ENCODE measurements around the gene SLC16A7. TPM values are rescaled to one million over a fixed set of nuclear protein-coding genes. Genes with fewer than 3 reads are reported as not detected.

The SLC16A7 gene
- total and polyA plus RNA-seq, 9 of the 15 experiments (the other 6 are each of a cell fraction or from before 2014, with no cell fraction given): 0.18 TPM; not detected in 8

GRCh38 chr12:59808317-59808910 lies 212.6 kb downstream of the SLC16A7 start:
- Histone ChIP-seq H3K79me2 (ENCODE audit: control insufficient read depth, insufficient read depth, low read length) (no peaks in the 10 kb centered on the region), H4K20me1 (replicated peaks; ENCODE audit: control insufficient read depth, insufficient read depth, low read length) (no peaks in the 10 kb centered on the region), H3K4me2 (ENCODE audit: insufficient read depth, low read length) (no peak overlapping the region), H3K4me3 (no peak overlapping the region), H3K9me3 (replicated peaks; ENCODE audit: control insufficient read depth, insufficient read depth, low read depth, low read length) (no peaks in the 10 kb centered on the region), H2AFZ (ENCODE audit: low read depth, low read length) (no peak overlapping the region), H3K4me1 (replicated peaks in 1 of 2; ENCODE audit: control insufficient read depth in 2 of 2, insufficient read depth in 2 of 2, low read length in 2 of 2) (no peaks in the 10 kb centered on the region), H3K36me3 (ENCODE audit: control insufficient read depth, insufficient read depth, low read length) (no peaks in the 10 kb centered on the region), H3K9me1 (ENCODE audit: control insufficient read depth, insufficient read depth, low read length) (no peaks in the 10 kb centered on the region), H3K27me3 (ENCODE audit: control insufficient read depth in 2 of 2, insufficient read depth in 2 of 2, low read length in 2 of 2) (no peaks in the 10 kb centered on the region), H3K9ac (ENCODE audit: insufficient read depth in 1 of 2, low read depth in 2 of 2, low read length in 2 of 2) (no peak overlapping the region), H3K27ac (ENCODE audit: extremely low read depth, low read depth, low read length) (no peak overlapping the region)
- ChIA-PET CTCF (ENCODE audit: low intra/inter-chr PET ratio) (no interaction called here), POLR2A (interaction anchor here (0.7 kb wide), 1 partner anchor 253 kb away, joined by 3 read pairs; no protein-coding TSS in a partner anchor)
- DNase-seq (ENCODE audit: extremely low read depth in 1 of 4, low spot score in 3 of 4): peak in 3 of 4 experiments; percentile 10 to 22 (median 22)
- ATAC-seq: no peak
- intact Hi-C loops (cut with micrococcal nuclease) (no loop called here), in situ Hi-C loops (cut with MboI) (no loop called here)
- no TSS peak for BruUV-seq (replicated peaks)
- WGBS (ENCODE audit: insufficient coverage, low coverage, missing lambda C conversion rate): 15% methylated on average over 3 of the region's 3 CpGs
- no peak for FAIRE-seq
- TF ChIP-seq SREBF1 (IDR thresholded peaks at IDR 0.05; ENCODE audit: borderline replicate concordance, low read depth, low read length): no peak
- TF ChIP-seq BCL6 (CRISPR knock-in tag; IDR thresholded peaks at IDR 0.05): no peak
- TF ChIP-seq, protein P1, sequence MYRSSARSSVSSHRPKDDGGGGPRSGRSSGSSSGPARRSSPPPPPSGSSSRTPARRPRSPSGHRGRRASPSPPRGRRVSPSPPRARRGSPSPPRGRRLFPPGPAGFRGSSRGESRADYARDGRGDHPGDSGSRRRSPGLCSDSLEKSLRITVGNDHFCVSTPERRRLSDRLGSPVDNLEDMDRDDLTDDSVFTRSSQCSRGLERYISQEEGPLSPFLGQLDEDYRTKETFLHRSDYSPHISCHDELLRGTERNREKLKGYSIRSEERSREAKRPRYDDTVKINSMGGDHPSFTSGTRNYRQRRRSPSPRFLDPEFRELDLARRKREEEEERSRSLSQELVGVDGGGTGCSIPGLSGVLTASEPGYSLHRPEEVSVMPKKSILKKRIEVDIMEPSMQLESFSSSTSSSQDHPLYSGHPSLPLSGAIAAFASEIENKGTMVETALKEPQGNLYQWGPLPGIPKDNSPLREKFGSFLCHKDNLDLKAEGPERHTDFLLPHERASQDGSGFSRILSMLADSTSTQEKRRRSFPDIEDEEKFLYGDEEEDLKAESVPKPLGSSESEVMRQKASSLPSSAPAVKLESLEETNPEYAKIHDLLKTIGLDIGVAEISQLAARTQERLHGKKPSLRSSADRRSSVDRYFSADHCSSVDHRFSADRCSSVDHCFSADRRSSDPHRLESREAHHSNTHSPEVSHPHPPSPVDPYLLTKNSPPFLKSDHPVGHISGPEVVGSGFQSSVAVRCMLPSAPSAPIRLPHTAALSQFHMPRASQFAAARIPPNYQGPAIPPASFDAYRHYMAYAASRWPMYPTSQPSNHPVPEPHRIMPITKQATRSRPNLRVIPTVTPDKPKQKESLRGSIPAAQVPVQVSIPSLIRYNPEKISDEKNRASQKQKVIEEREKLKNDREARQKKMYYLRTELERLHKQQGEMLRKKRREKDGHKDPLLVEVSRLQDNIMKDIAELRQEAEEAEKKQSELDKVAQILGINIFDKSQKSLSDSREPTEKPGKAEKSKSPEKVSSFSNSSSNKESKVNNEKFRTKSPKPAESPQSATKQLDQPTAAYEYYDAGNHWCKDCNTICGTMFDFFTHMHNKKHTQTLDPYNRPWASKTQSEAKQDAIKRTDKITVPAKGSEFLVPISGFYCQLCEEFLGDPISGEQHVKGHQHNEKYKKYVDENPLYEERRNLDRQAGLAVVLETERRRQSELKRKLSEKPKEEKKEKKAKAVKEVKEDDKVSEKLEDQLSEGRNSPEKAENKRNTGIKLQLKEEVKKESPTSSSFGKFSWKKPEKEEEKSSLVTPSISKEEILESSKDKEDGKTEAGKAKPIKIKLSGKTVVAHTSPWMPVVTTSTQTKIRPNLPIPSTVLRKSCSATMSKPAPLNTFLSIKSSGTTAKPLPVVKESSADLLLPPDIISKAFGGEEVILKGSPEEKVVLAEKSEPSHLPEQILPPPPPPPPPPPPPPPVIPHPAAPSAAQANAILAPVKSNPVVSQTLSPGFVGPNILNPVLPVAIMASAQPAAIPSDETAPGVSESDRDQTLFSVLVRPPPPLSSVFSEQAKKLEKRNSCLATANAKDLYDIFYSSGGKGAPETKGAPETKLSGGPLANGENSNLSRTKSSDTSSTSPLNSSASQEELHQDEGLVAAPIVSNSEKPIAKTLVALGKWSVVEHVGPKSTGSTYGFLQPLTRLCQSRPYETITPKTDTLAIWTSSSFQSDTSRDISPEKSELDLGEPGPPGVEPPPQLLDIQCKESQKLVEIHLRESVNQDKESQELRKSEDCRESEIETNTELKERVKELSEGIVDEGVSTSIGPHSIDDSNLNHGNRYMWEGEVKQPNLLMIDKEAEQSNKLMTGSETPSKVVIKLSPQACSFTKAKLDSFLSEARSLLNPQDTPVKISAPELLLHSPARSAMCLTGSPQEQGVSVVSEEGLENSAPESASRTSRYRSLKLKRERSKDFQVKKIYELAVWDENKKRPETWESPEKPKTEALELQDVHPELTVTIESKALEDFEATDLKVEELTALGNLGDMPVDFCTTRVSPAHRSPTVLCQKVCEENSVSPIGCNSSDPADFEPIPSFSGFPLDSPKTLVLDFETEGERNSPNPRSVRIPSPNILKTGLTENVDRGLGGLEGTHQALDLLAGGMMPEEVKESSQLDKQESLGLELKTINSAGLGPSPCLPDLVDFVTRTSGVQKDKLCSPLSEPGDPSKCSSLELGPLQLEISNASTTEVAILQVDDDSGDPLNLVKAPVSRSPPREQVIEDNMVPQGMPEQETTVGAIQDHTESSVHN (IDR thresholded peaks at IDR 0.05; ENCODE audit: borderline replicate concordance in 1 of 2, low read depth in 1 of 2): no peak
- peak in 2 of 3 experiments; percentile 14 to 19; a peak in 1 of 6 replicates for TF ChIP-seq CTCF (IDR thresholded peaks at IDR 0.05 in 2 of 3, conservative IDR thresholded peaks at IDR 0.05 in 1 of 3; ENCODE audit: insufficient read depth in 2 of 3, low read depth in 1 of 3, low read length in 3 of 3)
- no peak for TF ChIP-seq TARDBP (IDR thresholded peaks at IDR 0.05)
- TF ChIP-seq BRD4 (IDR thresholded peaks at IDR 0.05): no peak
